ENCODE data around the gene OGA.

Gene OGA

GRCh38 chr10:101832325-101832771 lies 14.1 kb upstream of the OGA start:
- no peak overlapping the region for H3K4me3 ChIP-seq (ENCODE audit: low read depth, low read length)
- no peak for DNase-seq (ENCODE audit: low read depth)
- TF ChIP-seq, protein P1, sequence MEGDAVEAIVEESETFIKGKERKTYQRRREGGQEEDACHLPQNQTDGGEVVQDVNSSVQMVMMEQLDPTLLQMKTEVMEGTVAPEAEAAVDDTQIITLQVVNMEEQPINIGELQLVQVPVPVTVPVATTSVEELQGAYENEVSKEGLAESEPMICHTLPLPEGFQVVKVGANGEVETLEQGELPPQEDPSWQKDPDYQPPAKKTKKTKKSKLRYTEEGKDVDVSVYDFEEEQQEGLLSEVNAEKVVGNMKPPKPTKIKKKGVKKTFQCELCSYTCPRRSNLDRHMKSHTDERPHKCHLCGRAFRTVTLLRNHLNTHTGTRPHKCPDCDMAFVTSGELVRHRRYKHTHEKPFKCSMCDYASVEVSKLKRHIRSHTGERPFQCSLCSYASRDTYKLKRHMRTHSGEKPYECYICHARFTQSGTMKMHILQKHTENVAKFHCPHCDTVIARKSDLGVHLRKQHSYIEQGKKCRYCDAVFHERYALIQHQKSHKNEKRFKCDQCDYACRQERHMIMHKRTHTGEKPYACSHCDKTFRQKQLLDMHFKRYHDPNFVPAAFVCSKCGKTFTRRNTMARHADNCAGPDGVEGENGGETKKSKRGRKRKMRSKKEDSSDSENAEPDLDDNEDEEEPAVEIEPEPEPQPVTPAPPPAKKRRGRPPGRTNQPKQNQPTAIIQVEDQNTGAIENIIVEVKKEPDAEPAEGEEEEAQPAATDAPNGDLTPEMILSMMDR (IDR thresholded peaks at IDR 0.05; ENCODE audit: low read depth, low read length) = no peak
- TF ChIP-seq MYC (IDR thresholded peaks at IDR 0.05; ENCODE audit: low read depth, low read length) (no peak), POLR2A (IDR thresholded peaks at IDR 0.05; ENCODE audit: extremely low read depth, insufficient read length) (no peak)
- TF ChIP-seq, protein P2, sequence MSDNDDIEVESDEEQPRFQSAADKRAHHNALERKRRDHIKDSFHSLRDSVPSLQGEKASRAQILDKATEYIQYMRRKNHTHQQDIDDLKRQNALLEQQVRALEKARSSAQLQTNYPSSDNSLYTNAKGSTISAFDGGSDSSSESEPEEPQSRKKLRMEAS (IDR thresholded peaks at IDR 0.05; ENCODE audit: low read depth, low read length) = no peak

DNA sequence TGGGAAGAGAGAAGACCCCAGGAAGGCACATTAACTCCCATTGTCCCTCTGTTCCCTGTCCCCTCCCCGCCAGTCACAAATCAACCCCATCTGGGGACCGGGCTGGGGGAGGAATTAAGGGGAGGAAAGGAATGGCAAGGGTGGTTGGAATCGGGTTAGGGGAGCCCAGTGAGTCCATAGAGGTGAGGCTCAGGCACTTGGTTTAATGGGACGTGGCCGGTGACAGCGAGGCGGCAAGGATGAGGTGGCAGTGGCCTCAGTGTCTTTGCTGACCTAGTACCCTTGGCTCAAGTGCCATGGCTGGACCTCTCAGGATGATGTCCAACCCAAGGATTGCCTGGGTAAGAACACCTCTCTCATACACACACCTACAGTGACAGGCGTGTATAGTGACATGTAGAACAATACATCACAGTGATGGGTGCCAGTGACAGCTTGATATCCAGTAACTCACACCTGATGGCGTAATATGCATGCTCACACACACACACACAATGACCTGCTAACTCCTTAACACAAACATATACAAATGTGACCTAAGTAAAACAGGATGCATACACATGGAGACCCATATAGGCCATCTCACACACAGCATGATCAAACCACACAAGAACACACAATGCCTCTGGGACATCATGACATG lies 13.0 kb upstream of the OGA start:
- no peak for DNase-seq (ENCODE audit: low read depth)
- H3K4me3 ChIP-seq (ENCODE audit: low read depth, low read length) = no peak overlapping the region

DNA sequence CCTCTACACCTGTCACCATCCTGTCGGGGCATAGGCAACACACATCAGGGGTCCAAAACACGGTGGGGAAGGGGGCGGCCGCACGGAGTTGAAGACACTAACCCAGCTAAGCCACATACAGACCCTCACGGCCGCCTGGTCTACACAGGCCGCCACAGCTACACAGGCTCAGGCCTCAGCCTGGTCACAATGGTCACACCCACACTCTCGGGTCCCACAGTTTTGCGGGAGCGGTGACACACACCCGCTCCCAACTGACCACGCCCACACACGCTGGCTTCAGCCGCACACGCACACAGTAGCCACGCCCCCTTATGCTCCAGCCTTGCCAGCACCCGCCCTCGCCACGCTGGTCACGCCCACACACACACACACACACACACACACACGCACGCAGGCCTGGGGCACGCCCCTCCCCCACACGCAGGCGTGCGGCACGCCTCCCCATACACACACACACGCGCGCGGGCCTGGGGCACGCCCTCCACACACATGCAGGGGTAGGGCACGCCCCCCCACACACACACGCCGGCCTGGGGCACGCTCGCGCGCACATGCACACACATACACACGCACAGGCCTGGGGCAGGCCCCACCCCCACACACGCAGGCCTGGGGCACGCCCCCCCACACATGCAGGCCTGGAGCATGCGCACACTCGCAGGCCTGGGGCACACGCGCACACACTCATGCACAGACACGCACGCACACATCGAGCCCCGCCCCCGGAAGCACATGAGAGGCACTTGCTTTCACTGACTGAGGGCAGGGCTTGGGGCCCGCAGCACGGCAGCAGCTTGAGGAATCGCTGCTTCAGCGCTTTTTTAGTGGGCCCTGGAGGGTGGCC lies 12.3 kb upstream of the OGA start:
- peak; percentile 90 for DNase-seq (ENCODE audit: low read depth)
- TF ChIP-seq, protein P1 (IDR thresholded peaks at IDR 0.05; ENCODE audit: low read depth, low read length) = no peak
- no peak for TF ChIP-seq POLR2A (IDR thresholded peaks at IDR 0.05; ENCODE audit: extremely low read depth, insufficient read length)
- TF ChIP-seq MYC (IDR thresholded peaks at IDR 0.05; ENCODE audit: low read depth, low read length) = no peak
- TF ChIP-seq, protein P2 (IDR thresholded peaks at IDR 0.05; ENCODE audit: low read depth, low read length) = no peak
- H3K4me3 ChIP-seq (ENCODE audit: low read depth, low read length) = peak overlapping the region; percentile 16

More for the DNA sequence above, 13.0 kb upstream of the OGA start:
- no peak for TF ChIP-seq MYC (IDR thresholded peaks at IDR 0.05; ENCODE audit: low read depth, low read length)
- TF ChIP-seq, protein P1 (IDR thresholded peaks at IDR 0.05; ENCODE audit: low read depth, low read length) = no peak

DNA sequence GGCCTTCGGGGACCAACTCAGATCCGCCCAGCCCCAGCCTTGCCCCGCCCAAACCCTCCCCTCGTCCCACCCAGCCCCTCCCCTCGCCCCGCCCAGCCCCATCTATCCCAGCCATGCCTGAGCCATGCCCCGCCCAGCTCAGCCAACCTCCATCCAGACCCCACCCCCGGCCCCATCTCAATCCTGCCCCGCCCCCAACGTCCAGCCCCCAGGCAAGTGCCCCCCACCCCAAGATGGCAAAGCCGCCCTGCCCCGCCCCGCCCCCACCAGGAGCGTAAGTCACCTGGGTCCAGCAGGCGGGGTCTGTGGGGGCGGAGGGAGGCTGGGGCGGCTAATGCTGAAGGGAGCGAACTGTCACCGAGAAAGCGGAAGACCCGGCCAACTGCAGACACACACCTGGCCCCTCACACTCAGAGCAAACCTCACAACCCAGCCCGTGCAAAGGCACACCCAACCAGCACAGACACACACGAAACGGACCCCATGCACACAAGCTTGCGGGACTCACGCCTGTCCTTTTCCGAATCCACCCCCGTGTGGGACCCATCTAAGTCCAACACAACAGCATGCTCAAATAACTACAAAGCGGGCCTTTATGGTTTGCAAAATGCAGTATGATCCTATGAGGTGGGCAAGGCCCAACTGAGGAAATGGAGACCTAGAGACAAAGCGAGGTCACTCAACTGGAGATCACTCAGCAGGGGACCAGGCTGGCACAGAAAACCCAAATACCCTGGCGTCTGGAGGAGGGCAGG lies 11.5 kb upstream of the OGA start:
- no peak for TF ChIP-seq POLR2A (IDR thresholded peaks at IDR 0.05; ENCODE audit: extremely low read depth, insufficient read length)
- TF ChIP-seq MYC (IDR thresholded peaks at IDR 0.05; ENCODE audit: low read depth, low read length) = no peak
- TF ChIP-seq, protein P1 (IDR thresholded peaks at IDR 0.05; ENCODE audit: low read depth, low read length) = no peak
- TF ChIP-seq, protein P2 (IDR thresholded peaks at IDR 0.05; ENCODE audit: low read depth, low read length) = no peak
- no peak overlapping the region for H3K4me3 ChIP-seq (ENCODE audit: low read depth, low read length)
- no peak for DNase-seq (ENCODE audit: low read depth)

DNA sequence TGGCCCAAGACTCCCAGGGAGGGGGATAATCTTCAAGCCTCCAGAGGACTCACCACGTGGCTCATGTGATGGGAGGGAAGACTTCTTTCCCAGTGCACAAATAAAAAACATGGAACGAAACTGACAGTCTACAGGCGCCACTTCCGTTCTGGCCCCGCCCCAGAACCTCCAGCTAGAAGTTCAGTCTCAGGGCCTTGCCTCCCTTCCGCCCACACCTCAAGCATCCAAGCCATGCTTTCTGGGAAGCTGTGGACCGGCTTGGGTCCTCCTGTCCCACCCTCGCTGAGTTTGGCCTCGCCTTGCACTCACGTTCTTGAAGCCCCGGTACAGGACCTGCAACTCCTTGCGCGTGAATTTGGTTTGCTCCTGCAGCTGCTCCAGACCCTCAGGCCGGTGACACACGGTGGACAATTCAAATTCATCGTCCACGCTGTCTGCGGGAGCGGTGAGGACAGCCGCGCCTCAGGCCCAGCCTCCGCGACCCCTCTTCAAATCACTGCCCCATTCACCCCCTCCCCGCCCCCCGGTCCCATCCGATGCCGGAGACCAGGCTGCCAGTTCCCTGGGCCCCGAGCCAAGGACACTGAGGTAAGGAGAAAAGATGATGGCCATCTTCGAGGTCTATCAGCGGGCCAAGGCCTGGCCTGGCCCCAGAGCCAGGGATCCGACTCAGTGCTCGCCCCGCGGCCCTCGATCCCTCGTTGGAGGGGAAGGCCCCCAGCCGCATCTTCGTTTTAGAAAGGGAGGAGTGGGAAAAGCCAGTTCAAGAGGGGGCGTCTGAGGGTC lies 10.7 kb upstream of the OGA start:
- TF ChIP-seq MYC (IDR thresholded peaks at IDR 0.05; ENCODE audit: low read depth, low read length) = no peak
- TF ChIP-seq, protein P1 (IDR thresholded peaks at IDR 0.05; ENCODE audit: low read depth, low read length) = no peak
- TF ChIP-seq, protein P2 (IDR thresholded peaks at IDR 0.05; ENCODE audit: low read depth, low read length) = no peak
- TF ChIP-seq POLR2A (IDR thresholded peaks at IDR 0.05; ENCODE audit: extremely low read depth, insufficient read length) = no peak
- H3K4me3 ChIP-seq (ENCODE audit: low read depth, low read length) = no peak overlapping the region
- DNase-seq (ENCODE audit: low read depth) = no peak
